A549 (cell line): ENCODE measurements around the gene MAP3K5. TPM values are rescaled to one million over a fixed set of nuclear protein-coding genes. Genes with fewer than 3 reads are reported as not detected.

Experiments used
- ATAC-seq, 2 experiments: fragments of 200-7000 bp in 1 of 2; fragments of >200 bp in 1 of 2; cut with Nextera tagmentation in 1 of 2; cut with Tn5 transposase in 1 of 2; 3 replicates each; pipeline versions ENCODE4 v1.8.0 to v1.9.1; 2018 to 2020; ENCODE audit warnings: mild to moderate bottlenecking in 1 of 2, moderate library complexity in 1 of 2
- CTCF ChIA-PET: fragments of 300-600 bp; sonication (Branson Sonifier 250); formaldehyde crosslinking; extraction: SDS; loops from one replicate; lab custom pipeline; 2021; ENCODE audit warnings: antibody characterized with exemption, inconsistent platforms; lab: Yijun Ruan, JAX
- POLR2A ChIA-PET: fragments of 350-600 bp; formaldehyde crosslinking; extraction: SDS; loops from one replicate; lab custom pipeline; 2021; ENCODE audit warnings: antibody characterized with exemption, inconsistent platforms; lab: Yijun Ruan, JAX
- DNase-seq, 2 experiments: peaks; one replicate each; pipeline versions ENCODE4 v3.0.0 to v3.0.0-alpha.2; 2011 to 2016; ENCODE audit warnings: low read depth in 1 of 2, low spot score in 1 of 2
- FAIRE-seq: peaks from 2 replicates; lab custom pipeline; 2011; peaks lifted over from hg19 to GRCh38; lab: Jason Lieb, UNC
- H3K27ac ChIP-seq, 2 experiments: fragments of >200 bp; sonication (Bioruptor Twin); formaldehyde crosslinking; 3 replicates each; pipeline ENCODE4 v1.5.1; 2016 to 2017
- H3K4me1 ChIP-seq: fragments of >200 bp; sonication (Bioruptor Twin); formaldehyde crosslinking; 3 replicates; pipeline ENCODE4 v1.6.1; 2016
- H3K4me2 ChIP-seq: fragments of >200 bp; sonication (Bioruptor Twin); formaldehyde crosslinking; 3 replicates; pipeline ENCODE4 v1.6.1; 2016
- H3K4me3 ChIP-seq: fragments of >200 bp; sonication (Bioruptor Twin); formaldehyde crosslinking; 3 replicates; pipeline ENCODE4 v1.5.1; 2016
- H3K9me3 ChIP-seq: fragments of >200 bp; sonication (Bioruptor Twin); formaldehyde crosslinking; 3 replicates; pipeline ENCODE4 v1.6.1; 2016
- CBX8 ChIP-seq: fragments of 200-600 bp; sonication (generic); IDR thresholded peaks from 2 replicates; pipeline ENCODE4 v1.6.1; 2016
- CEBPB ChIP-seq, 2 experiments: fragments of >200 bp in 1 of 2; sonication (Bioruptor Twin) in 1 of 2; formaldehyde crosslinking in 1 of 2; IDR thresholded peaks; 2 replicates each; pipeline ENCODE4 v1.6.1; 2012 to 2016
- EHMT2 ChIP-seq: fragments of 200-600 bp; sonication (generic); IDR thresholded peaks from 2 replicates; pipeline ENCODE4 v1.6.1; 2016; ENCODE audit warnings: antibody characterized with exemption, low read depth, mild to moderate bottlenecking, moderate library complexity
- EP300 ChIP-seq, 2 experiments: fragments of >200 bp; sonication (Bioruptor Twin); formaldehyde crosslinking; IDR thresholded peaks; 2 replicates in 1 of 2; 3 replicates in 1 of 2; pipeline ENCODE4 v1.6.1; 2016 to 2017
- ESRRA ChIP-seq: fragments of 150-350 bp; IDR thresholded peaks from 2 replicates; pipeline ENCODE4 v1.6.1; 2014; ENCODE audit warnings: mild to moderate bottlenecking, low read length, borderline replicate concordance
- FOSL2 ChIP-seq, 2 experiments: fragments of 450-650 bp in 1 of 2; fragments of >200 bp in 1 of 2; sonication (Bioruptor Twin) in 1 of 2; formaldehyde crosslinking; IDR thresholded peaks; 2 replicates each; pipeline versions ENCODE4 v1.5.0 to v1.6.1; 2016 to 2020; ENCODE audit warnings: mild to moderate bottlenecking in 1 of 2, moderate library complexity in 1 of 2
- FOXS1 ChIP-seq: fragments of 250-450 bp; sonication (Bioruptor Pico); IDR thresholded peaks from 2 replicates; pipeline ENCODE4 v1.5.0; 2020; ENCODE audit warnings: mild to moderate bottlenecking, moderate library complexity
- HOXB13 ChIP-seq: fragments of 250-450 bp; sonication (Bioruptor Pico); IDR thresholded peaks from 2 replicates; pipeline ENCODE4 v1.5.0; 2020; ENCODE audit warnings: low read depth, mild to moderate bottlenecking, moderate library complexity
- JUN ChIP-seq, 2 experiments: fragments of >200 bp; sonication (Bioruptor Twin); formaldehyde crosslinking; IDR thresholded peaks; 2 replicates in 1 of 2; 3 replicates in 1 of 2; pipeline ENCODE4 v1.6.1; 2016 to 2017
- KDM5A ChIP-seq: fragments of 200-600 bp; sonication (generic); IDR thresholded peaks from 2 replicates; pipeline ENCODE4 v1.6.1; 2016; ENCODE audit warnings: antibody characterized with exemption, mild to moderate bottlenecking
- NPAS2 ChIP-seq: fragments of 250-450 bp; sonication (Bioruptor Pico); IDR thresholded peaks from 2 replicates; pipeline ENCODE4 v1.8.0; 2022; ENCODE audit warnings: mild to moderate bottlenecking, moderate library complexity, borderline replicate concordance
- NR3C1 ChIP-seq: fragments of >200 bp; sonication (Bioruptor Twin); formaldehyde crosslinking; IDR thresholded peaks from 3 replicates; pipeline ENCODE4 v1.6.1; 2017
- PHF8 ChIP-seq: fragments of 200-600 bp; sonication (generic); IDR thresholded peaks from 2 replicates; pipeline ENCODE4 v1.6.1; 2016; ENCODE audit warnings: low read depth, mild to moderate bottlenecking, antibody characterized with exemption, moderate library complexity, borderline replicate concordance
- POLR2A ChIP-seq: IDR thresholded peaks from 2 replicates; pipeline ENCODE4 v1.6.1; 2012; ENCODE audit warnings: mild to moderate bottlenecking, low read length
- RFX5 ChIP-seq: fragments of 450-650 bp; IDR thresholded peaks from 2 replicates; pipeline ENCODE4 v1.7.1; 2014; ENCODE audit warnings: antibody characterized with exemption, mild to moderate bottlenecking, moderate library complexity
- RNF2 ChIP-seq: fragments of 200-600 bp; sonication (generic); IDR thresholded peaks from 2 replicates; pipeline ENCODE4 v1.6.1; 2016; ENCODE audit warnings: low read depth, mild to moderate bottlenecking, antibody characterized with exemption, moderate library complexity, borderline replicate concordance
- SMC3 ChIP-seq: fragments of >200 bp; sonication (Bioruptor Twin); formaldehyde crosslinking; IDR thresholded peaks from 3 replicates; pipeline ENCODE4 v1.6.1; 2018; ENCODE audit warnings: inconsistent platforms
- SREBF2 ChIP-seq: fragments of 450-650 bp; IDR thresholded peaks from 2 replicates; pipeline ENCODE4 v1.6.1; 2014; ENCODE audit warnings: mild to moderate bottlenecking, moderate library complexity
- TP53 ChIP-seq: fragments of 250-450 bp; sonication (Bioruptor Pico); IDR thresholded peaks from 2 replicates; pipeline ENCODE4 v1.5.0; 2021; ENCODE audit warnings: mild to moderate bottlenecking, moderate library complexity
- USF2 ChIP-seq: fragments of 450-650 bp; IDR thresholded peaks from 2 replicates; pipeline ENCODE4 v1.6.1; 2014; ENCODE audit warnings: antibody characterized with exemption
- ZC3H11A ChIP-seq: fragments of 450-650 bp; IDR thresholded peaks from 2 replicates; pipeline ENCODE4 v1.6.1; 2014; ENCODE audit warnings: antibody characterized with exemption, mild to moderate bottlenecking
- ZNF302 ChIP-seq: fragments of 250-450 bp; sonication (Bioruptor Pico); IDR thresholded peaks from 2 replicates; pipeline ENCODE4 v1.9.0; 2021; ENCODE audit warnings: inconsistent platforms, mild to moderate bottlenecking, moderate library complexity
- WGBS: methylation state at CpG from one replicate; pipeline ENCODE4 v1.1.6; 2017; ENCODE audit errors: missing lambda C conversion rate; 5-methylcytosine and 5-hydroxymethylcytosine counted together
- polyA plus RNA-seq, 4 experiments: library from polyadenylated mRNA; depleted of rRNA in 3 of 4; stranded (reverse); fragments of >200 nt; fragmentation: RNase III in 1 of 4; extraction: RNeasy Plus Mini Kit Qiagen cat#74134 plus additional on column Dnase treatment in 1 of 4; gene quantifications; 2 replicates in 3 of 4; 3 replicates in 1 of 4; pipeline ENCODE4 v1.2.3, GENCODE V29; 2011 to 2017
- TF ChIP-seq, protein P1 (sequence below): IDR thresholded peaks from 2 replicates; pipeline ENCODE4 v1.6.1; 2012; ENCODE audit warnings: low read depth, borderline replicate concordance
- TF ChIP-seq, protein P2 (sequence below): fragments of >200 bp; sonication (Bioruptor Twin); formaldehyde crosslinking; IDR thresholded peaks from 2 replicates; pipeline ENCODE4 v1.6.1; 2016
- TF ChIP-seq, protein P3 (sequence below): IDR thresholded peaks from 2 replicates; pipeline ENCODE4 v1.6.1; 2012

Gene MAP3K5
- polyA plus RNA-seq, 2 of the 4 experiments (the other 2 are of a cell fraction), result 2.1 to 4.1 TPM

- Histone ChIP-seq H3K27ac (no peak overlapping the region), H3K9me3 (no peaks in the 10 kb centered on the region), H3K4me2 (no peak overlapping the region), H3K4me1 (no peaks in the 10 kb centered on the region; the same call in 2 of the 3 replicates), H3K4me3 (no peak overlapping the region)
- no peak for TF ChIP-seq ZNF302 (CRISPR knock-in tag)
- TF ChIP-seq, protein P1, sequence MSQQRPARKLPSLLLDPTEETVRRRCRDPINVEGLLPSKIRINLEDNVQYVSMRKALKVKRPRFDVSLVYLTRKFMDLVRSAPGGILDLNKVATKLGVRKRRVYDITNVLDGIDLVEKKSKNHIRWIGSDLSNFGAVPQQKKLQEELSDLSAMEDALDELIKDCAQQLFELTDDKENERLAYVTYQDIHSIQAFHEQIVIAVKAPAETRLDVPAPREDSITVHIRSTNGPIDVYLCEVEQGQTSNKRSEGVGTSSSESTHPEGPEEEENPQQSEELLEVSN, result no peak
- TF ChIP-seq USF2, result no peak
- no peak for TF ChIP-seq SMC3
- no peak for TF ChIP-seq KDM5A
- TF ChIP-seq EP300 (IDR thresholded peaks at IDR 0.05), result no peak
- no peak for TF ChIP-seq FOSL2 (IDR thresholded peaks at IDR 0.05)
- TF ChIP-seq FOSL2 (CRISPR knock-in tag; IDR thresholded peaks at IDR 0.05), result no peak
- TF ChIP-seq PHF8, result no peak
- TF ChIP-seq HOXB13 (CRISPR knock-in tag), result no peak
- no peak for TF ChIP-seq ESRRA
- no peak for TF ChIP-seq FOXS1 (CRISPR knock-in tag)
- TF ChIP-seq RFX5, result no peak
- TF ChIP-seq POLR2A, result no peak
- TF ChIP-seq NR3C1, result no peak
- no peak for TF ChIP-seq JUN (IDR thresholded peaks at IDR 0.05)
- no peak for TF ChIP-seq EHMT2
- TF ChIP-seq TP53 (CRISPR knock-in tag), result no peak
- TF ChIP-seq RNF2, result no peak
- ChIA-PET CTCF (no interaction called here), POLR2A (no interaction called here)
- no peak for ATAC-seq
- DNase-seq, result no peak
- no peak for FAIRE-seq
Measured at GRCh38 chr6:136677822-136678221, 114.5 kb downstream of the MAP3K5 start.

DNA sequence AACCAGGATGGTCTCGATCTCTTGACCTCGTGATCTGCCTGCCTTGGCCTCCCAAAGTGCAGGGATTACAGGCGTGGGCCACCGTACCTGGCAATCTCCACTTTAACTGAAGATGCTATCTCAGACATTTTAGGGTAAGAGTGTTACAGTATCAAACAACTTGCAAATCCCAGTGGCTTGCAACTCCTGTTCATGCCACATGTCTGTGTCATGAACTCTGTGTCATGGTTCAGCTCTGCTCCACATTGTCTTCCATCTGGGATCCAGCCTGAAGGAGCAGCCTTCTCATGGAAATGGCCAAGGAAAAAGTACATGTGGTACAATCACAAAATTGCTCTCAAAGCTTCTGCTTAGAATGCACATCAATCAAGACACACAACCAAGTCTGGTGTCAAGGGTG is 114.9 kb downstream of the MAP3K5 start:
- Histone ChIP-seq H3K4me3 (no peak overlapping the region), H3K27ac (no peak overlapping the region), H3K9me3 (no peaks in the 10 kb centered on the region), H3K4me1 (no peaks in the 10 kb centered on the region; the same call in 2 of the 3 replicates)
- DNase-seq (no peak), FAIRE-seq (no peak), ATAC-seq (no peak)
- CTCF ChIA-PET, result interaction anchor here (0.7 kb wide), 1 partner anchor 1629 kb away, joined by 3 read pairs; no protein-coding TSS in a partner anchor
- 92% methylated on average over 4 of the region's 4 CpGs for WGBS
- TF ChIP-seq, protein P2, sequence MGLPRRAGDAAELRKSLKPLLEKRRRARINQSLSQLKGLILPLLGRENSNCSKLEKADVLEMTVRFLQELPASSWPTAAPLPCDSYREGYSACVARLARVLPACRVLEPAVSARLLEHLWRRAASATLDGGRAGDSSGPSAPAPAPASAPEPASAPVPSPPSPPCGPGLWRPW, result no peak
- TF ChIP-seq ZC3H11A, result no peak
- TF ChIP-seq CEBPB (IDR thresholded peaks at IDR 0.05), result no peak
- TF ChIP-seq ZNF302 (CRISPR knock-in tag), result no peak
- no peak for TF ChIP-seq PHF8
- TF ChIP-seq CBX8, result no peak
- TF ChIP-seq, protein P3, sequence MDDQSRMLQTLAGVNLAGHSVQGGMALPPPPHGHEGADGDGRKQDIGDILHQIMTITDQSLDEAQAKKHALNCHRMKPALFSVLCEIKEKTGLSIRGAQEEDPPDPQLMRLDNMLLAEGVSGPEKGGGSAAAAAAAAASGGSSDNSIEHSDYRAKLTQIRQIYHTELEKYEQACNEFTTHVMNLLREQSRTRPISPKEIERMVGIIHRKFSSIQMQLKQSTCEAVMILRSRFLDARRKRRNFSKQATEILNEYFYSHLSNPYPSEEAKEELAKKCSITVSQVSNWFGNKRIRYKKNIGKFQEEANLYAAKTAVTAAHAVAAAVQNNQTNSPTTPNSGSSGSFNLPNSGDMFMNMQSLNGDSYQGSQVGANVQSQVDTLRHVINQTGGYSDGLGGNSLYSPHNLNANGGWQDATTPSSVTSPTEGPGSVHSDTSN, result no peak
- TF ChIP-seq SREBF2, result no peak
- no peak for TF ChIP-seq NPAS2 (CRISPR knock-in tag)
- TF ChIP-seq, all 56 proteins: peak for 0
- H3K4me2 ChIP-seq, result no peak overlapping the region
- POLR2A ChIA-PET, result interaction anchor here (0.6 kb wide), 1 partner anchor 32 kb away, joined by 3 read pairs; no protein-coding TSS in a partner anchor
